Ishikawa (cell line): Measurements from ENCODE around the gene AMZ2.

ENCODE experiments used
- CREB1 ChIP-seq: IDR thresholded peaks from 2 replicates; pipeline ENCODE4 v1.6.1; 2012; ENCODE audit warnings: low read depth
- EP300 ChIP-seq: IDR thresholded peaks from 2 replicates; pipeline ENCODE4 v1.6.1; 2012; ENCODE audit warnings: borderline replicate concordance
- FOXM1 ChIP-seq: IDR thresholded peaks from 2 replicates; pipeline ENCODE4 v1.6.1; 2012; ENCODE audit warnings: low read depth, borderline replicate concordance
- MAX ChIP-seq: IDR thresholded peaks from 2 replicates; pipeline ENCODE4 v1.6.1; 2012
- RAD21 ChIP-seq: IDR thresholded peaks from 2 replicates; pipeline ENCODE4 v1.6.1; 2012; ENCODE audit warnings: low read depth
- REST ChIP-seq: IDR thresholded peaks from 2 replicates; pipeline ENCODE4 v1.6.1; 2012; ENCODE audit warnings: low read depth, mild to moderate bottlenecking
- TAF1 ChIP-seq: IDR thresholded peaks from 2 replicates; pipeline ENCODE4 v1.6.1; 2012; ENCODE audit warnings: low read depth, mild to moderate bottlenecking
- ZBTB7A ChIP-seq: IDR thresholded peaks from 2 replicates; pipeline ENCODE4 v1.6.1; 2012; ENCODE audit warnings: low read depth

- TF ChIP-seq TAF1, result no peak
- no peak for TF ChIP-seq EP300
- TF ChIP-seq REST, result no peak
- no peak for TF ChIP-seq FOXM1
- no peak for TF ChIP-seq RAD21
- no peak for TF ChIP-seq CREB1
- no peak for TF ChIP-seq MAX
- no peak for TF ChIP-seq ZBTB7A
Observed at GRCh38 chr17:68238164-68238870, 9.5 kb upstream of the AMZ2 start.
